ENCODE data around the gene PNO1. TPM values are rescaled to one million over a fixed set of nuclear protein-coding genes. Genes with fewer than 3 reads are reported as not detected.

Gene PNO1
- total RNA-seq = 10 to 100 TPM; 12.0 to 23.6 TPM

DNA sequence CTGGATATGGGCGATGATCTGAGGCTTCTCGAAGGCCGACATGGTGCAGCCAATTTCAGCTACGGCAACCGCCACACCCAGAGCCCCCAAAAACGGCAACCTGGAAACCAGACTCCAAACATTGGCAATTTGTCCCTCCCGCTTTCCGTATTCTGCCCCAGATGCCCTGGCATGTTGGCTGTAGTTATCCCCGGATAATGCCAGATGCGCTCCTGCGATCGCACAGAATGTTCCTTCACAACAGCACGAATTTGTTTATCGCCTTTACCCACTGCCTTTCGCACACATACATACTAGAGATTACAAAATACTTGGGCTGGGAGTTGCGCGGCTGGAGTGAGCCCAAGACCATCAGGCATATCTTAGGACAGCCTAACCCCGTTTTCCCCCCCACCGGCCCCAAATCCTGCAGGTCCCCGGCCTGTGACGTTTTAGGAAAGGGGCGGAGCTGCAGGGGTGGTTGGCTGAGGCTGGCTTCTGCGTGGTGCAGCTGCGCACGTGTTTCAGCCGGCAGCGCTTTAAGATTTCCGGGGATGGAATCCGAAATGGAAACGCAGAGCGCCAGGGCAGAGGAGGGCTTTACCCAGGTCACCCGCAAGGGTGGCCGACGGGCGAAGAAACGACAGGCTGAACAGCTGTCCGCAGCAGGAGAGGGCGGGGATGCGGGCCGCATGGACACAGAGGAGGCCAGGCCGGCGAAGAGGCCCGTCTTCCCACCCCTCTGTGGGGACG lies at the start of gene PNO1:
TSS of gene PNO1 (plus strand) at position 487 of the 732 bp plus-strand sequence. CDS start at position 534, 47 bp downstream.

Other genes with a start within 250 kb of the PNO1 start
- gene C1D, start 94.9 kb upstream of the PNO1 start, total RNA-seq = 10 to 100 TPM; 25.1 to 36.6 TPM
- gene PPP3R1, start 94.6 kb downstream of the PNO1 start, total RNA-seq = 10 to 100 TPM; 21.3 to 33.6 TPM
- gene CNRIP1, start 162.1 kb downstream of the PNO1 start, total RNA-seq = 10 to 100 TPM; 10.7 to 25.3 TPM
- not detected for gene PLEK, start 207.4 kb downstream of the PNO1 start, total RNA-seq

Data from melanocyte of skin (primary cell).